Right forelimb (tissue), 1 donor: Measurements from ENCODE around the gene KCTD16.

Experiments used
- DNase-seq: peaks from one replicate; pipeline ENCODE4 v3.0.0-alpha.2; 2018

Gene KCTD16

GRCh38 chr5:144210655-144211054 is 40.0 kb downstream of the KCTD16 start:
- no peak for DNase-seq

GRCh38 chr5:144219869-144220268 is 49.2 kb downstream of the KCTD16 start:
- no peak for DNase-seq

DNA sequence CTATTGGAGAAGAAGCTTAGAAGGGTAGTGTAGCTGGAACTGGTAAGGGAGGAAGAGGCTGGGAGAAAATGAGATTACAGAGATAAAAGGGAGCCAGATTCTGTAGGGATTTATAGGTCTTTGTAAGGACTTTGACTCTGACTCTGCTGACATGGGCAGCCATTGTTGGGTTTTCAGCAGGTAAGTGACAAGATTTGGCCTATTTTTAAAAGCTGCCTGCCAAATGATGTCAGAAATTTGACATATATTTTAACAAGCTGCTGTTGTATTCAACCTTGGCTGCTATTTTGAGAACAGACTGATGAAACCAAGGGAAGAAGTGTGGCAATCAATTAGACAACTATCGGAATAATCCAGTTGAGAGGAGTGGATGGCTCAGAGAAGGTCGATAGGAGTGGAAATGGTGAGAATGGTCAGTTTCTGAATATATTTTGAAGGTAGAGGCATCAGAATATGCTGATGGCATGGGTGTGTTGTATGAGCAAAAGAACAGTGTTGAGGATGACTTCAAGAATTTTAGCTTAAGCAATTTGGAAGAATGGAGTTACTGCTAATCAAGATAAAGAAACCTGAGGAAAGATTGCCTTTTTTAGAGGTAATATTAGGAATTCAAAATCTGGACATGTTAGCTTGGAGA is 56.8 kb downstream of the KCTD16 start:
- no peak for DNase-seq

DNA sequence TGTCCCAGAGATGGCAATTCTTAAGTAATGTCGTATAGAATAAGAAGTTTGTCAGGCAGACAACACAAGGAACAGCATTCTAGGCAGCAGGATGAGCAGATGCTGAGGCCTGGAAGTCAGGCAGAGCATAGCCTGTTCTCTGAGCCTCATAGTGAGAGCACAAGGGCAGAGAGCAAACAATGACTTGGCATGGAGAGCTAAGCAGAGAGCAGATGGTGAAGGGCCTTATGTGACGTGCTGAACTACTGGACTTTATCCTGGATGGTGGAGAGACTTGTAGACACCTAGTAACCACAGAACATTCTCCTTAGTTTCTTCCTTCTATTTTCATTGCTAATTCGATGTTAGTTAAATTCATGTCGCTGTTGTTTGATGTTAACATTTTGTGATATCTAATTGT is 60.1 kb downstream of the KCTD16 start:
- DNase-seq, result no peak

- DNase-seq, result no peak
Observed at GRCh38 chr5:144232285-144232684, 61.6 kb downstream of the KCTD16 start.

DNA sequence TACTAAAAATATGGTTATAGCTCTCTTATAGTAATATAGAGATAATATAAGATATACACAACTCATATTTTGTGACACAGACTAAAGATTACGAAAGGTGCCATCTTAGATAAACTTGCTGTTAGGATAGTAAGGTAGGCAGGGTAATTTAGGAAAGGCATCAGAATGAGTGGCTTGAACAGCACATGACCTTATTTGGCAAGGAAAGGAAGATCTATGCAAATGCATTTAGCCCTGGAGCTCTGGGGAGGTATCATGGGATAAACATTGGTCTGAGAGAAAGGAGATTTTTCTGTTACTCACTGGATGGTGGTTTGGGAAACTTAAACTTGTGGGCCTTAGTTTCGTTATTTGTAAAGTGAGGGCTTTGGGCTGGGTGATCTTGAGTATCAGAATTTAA is 65.8 kb downstream of the KCTD16 start:
- DNase-seq, result no peak

DNA sequence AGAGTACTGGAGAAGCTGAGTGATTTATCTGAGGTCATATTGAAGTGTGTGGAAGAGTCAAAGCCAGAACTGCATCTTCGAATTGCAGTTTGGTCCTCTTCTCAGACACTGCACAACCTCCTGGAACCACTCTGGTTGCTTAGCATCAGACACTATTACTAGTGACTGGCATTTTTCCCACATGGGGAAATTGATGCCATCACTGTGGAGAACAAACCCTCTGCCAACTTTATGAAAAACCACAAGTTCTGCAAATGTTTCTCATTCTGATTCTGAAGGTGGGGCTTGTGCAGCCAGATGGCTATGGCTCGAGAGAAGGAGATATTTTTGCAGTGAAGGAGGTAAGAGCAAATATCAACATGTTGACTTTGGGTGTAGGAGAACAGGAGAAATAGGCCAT is 67.2 kb downstream of the KCTD16 start:
- DNase-seq, result no peak

- DNase-seq, result no peak
Observed at GRCh38 chr5:144247131-144247530, 76.5 kb downstream of the KCTD16 start.

- DNase-seq, result no peak
Observed at GRCh38 chr5:144248015-144248414, 77.3 kb downstream of the KCTD16 start.

DNA sequence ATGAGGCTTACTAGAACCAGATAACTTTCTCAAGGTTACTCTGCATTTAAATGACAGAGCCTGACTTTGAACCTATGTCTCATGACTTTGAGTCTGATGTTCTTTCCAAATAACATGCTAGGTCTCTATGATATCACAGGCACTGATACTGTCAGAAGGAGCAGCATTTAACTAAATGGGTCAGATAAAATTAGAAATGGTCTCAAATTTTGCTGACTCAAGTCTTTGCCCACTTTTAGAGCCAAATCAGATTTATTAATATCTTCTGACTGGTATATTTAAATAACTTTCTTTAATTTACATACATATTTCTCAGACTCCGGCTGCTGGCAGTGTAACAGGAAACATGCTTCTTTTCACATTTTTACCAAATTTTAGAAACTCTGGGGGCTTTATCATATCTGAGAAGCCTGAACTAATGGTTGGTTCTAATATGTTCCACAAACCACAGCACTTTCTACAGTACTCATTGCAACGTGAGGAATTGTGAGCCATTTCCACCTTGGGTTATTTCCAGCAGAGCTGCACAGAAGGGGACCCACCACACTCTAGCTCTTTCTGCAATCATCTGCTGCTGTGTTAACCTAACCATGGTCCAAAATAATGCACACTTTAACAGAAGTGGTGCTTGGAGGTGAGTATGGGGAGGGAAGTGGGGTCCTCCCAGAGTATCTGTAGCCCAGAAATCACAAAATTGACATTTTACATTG is 79.2 kb downstream of the KCTD16 start:
- no peak for DNase-seq

GRCh38 chr5:144254552-144254951 is 83.9 kb downstream of the KCTD16 start:
- no peak for DNase-seq

DNA sequence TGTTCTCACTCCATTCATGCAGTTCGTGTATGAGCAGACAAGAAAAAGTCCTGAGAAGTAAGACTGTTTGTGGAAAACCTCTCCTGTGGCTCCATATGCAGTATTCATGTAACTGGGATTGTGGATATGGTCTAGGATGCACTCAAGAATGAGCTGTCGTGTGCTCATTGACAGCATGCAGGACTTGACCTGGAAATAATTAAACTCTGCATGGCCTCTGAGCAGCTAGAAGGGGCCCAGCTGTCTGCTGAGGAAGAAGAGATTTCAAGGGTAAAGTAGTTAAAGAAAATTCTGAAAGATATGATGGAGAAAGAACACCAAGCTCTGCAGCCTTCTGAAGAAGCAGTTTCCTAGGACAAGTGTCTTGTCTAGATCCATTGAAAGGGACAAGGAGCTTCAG is 89.4 kb downstream of the KCTD16 start:
- no peak for DNase-seq

- DNase-seq, result no peak
Observed at GRCh38 chr5:144265643-144266247, 95.1 kb downstream of the KCTD16 start.

GRCh38 chr5:144267961-144268513 is 97.4 kb downstream of the KCTD16 start:
- DNase-seq, result no peak

DNA sequence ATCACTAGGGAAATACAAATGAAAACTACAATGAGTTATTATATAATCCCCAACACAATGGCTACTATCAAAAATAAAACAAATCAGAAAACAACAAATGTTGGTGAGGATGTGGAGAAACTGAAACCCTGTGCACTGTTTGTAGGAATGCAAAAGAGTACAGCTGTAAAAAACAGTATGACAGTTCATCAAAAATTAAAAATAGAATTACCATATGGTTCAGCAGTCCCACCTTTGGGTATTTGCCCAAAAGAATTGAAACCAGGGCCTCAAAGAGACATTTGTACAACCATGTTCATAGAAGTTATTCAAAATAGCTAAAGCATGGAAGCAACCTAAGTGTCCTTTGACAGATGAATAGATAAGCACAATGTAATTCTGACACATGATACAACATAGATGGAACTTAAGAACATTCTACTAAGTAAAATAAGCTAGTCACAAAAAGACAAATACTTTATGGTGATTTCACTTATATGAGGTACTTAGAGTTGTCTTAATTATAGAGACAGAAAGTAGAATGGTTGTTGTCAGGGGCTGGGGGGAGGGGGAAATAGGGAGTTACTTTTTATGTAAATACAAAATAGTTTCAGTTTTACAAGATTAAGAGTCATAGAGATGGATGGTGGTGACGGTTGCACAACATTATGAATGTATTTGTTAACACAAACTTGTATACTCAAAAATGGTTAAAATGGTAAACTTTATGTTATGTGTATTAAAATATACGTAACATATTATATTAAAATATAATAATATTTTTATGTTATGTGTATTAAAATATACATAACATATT is 102.8 kb downstream of the KCTD16 start:
- DNase-seq, result no peak

- DNase-seq, result no peak
Observed at GRCh38 chr5:144275329-144275728, 104.7 kb downstream of the KCTD16 start.

DNA sequence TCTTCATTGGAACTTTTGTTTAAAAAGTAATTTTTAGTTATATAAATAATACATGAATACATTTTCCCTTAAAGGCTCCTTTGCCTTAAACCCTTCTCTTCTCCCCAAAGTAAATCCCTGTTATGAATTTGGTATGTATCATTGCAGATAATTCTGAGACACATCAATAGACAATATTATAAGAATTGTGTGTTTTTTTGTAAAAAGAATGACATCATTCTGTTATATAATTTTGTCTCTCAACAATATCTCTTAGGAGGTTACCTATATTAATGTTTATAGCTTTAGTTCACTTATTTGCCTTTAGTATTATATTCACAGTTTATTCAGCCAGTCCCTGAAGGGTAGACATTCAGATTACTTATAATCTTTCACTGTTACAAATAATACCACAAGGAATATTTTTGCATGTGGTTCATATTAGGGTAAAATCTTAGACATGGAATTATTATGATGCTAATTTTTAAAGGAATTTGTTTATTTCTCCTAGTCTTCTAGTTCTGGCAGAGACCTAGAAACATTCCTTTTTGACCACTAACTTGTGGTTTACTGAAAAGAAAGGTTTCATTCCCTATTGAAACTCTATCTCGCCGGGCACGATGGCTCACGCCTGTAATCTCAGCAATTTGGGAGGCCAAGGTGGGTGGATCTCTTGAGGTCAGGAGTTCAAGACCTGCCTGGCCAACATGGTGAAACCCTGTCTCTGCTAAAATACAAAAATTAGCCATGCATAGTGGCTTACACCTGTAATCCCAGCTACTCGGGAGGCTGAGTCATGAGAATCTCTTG is 105.6 kb downstream of the KCTD16 start:
- DNase-seq, result no peak

DNA sequence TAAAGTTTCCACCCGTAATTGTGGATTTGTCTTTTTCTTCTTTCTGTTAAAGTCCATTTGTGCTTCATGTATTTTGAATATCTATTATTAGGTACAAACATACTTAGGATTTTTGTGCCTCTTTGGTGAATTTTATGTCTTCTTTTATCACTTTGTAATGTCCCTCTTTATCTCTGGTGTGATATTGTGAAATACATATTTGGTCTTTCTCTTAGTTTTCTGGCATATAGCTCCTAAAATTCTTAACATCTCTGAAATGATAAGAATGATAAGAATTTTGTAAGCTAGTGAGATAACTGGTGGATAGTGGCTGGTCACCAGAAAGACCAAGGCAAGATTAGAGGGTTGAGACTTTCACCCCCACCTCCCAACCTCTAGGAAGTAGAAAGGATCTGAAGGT is 111.1 kb downstream of the KCTD16 start:
- DNase-seq, result no peak

DNA sequence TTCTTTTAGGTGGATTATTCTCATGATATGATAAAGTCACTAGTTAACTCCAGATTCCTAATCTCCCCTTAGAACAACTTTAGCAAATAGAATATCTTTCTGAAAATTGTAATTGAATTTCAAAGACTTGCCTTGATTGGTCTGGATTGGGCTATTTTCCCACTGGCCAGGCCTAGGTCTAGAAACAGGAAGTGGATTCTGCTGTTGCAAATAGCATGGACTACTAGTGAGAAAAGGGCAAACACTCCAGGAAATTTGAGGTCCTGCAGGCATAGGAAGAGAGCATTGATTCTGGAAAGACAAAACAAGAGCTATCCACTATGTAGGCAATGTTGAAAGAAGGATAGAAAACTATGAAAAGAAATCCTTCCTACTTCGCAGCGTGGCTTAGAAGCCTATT is 113.4 kb downstream of the KCTD16 start:
- no peak for DNase-seq

GRCh38 chr5:144284931-144285502 is 114.3 kb downstream of the KCTD16 start:
- no peak for DNase-seq

DNA sequence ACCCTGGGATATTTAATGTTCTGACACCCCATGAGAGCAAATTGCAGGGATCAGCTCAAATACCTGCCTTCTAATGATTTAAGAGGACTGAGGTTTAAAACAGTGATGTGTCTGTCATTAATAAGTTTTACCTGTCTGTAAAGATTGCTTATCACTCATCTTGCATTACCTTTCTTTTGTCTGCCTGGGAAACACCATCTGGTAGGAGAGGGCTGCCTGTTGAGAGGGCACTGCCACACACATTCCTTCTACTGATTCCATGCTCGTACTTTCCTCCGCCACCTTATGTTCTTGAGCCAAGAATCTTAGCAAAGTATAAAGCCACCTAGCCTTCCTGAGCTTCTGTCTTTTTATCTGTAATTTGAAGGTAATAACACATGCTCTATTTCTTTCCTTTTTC is 118.6 kb downstream of the KCTD16 start:
- DNase-seq, result no peak

GRCh38 chr5:144292029-144292428 is 121.4 kb downstream of the KCTD16 start:
- no peak for DNase-seq
